SK-N-SH treated with all-trans-retinoic acid at 6 μM for 48 hours (cell line): Measurements from ENCODE around the gene UGT1A5.

Experiments
- ATAC-seq: fragments of 200-7000 bp; cut with Tn5 transposase; 3 replicates; pipeline ENCODE4 v1.9.1; 2020; ENCODE audit warnings: mild to moderate bottlenecking, moderate library complexity
- ARNTL ChIP-seq: fragments of 450-650 bp; formaldehyde crosslinking; IDR thresholded peaks from 2 replicates; pipeline ENCODE4 v1.5.0; 2020; ENCODE audit warnings: low read depth, mild to moderate bottlenecking, moderate library complexity, borderline replicate concordance
- BACH2 ChIP-seq: fragments of 250-450 bp; sonication (Bioruptor Pico); IDR thresholded peaks from 2 replicates; pipeline ENCODE4 v1.9.0; 2021; ENCODE audit warnings: mild to moderate bottlenecking, borderline replicate concordance
- CREB5 ChIP-seq: fragments of 250-450 bp; sonication (Bioruptor Pico); IDR thresholded peaks from 2 replicates; pipeline ENCODE4 v1.5.1; 2020; ENCODE audit warnings: low read depth, mild to moderate bottlenecking, moderate library complexity
- CSDC2 ChIP-seq: fragments of 250-450 bp; sonication (Bioruptor Pico); IDR thresholded peaks from 2 replicates; pipeline ENCODE4 v1.5.0; 2020; ENCODE audit warnings: mild to moderate bottlenecking, moderate library complexity
- CSRNP3 ChIP-seq: fragments of 250-450 bp; sonication (Bioruptor Pico); IDR thresholded peaks from 2 replicates; pipeline ENCODE4 v1.5.1; 2021; ENCODE audit warnings: mild to moderate bottlenecking, moderate library complexity
- ESRRG ChIP-seq: fragments of 250-450 bp; sonication (Bioruptor Pico); IDR thresholded peaks from 2 replicates; pipeline ENCODE4 v1.6.1; 2021; ENCODE audit warnings: mild to moderate bottlenecking
- GLIS3 ChIP-seq: fragments of 250-450 bp; sonication (Bioruptor Pico); IDR thresholded peaks from 2 replicates; pipeline ENCODE4 v1.5.0; 2020; ENCODE audit warnings: mild to moderate bottlenecking, moderate library complexity
- ISL1 ChIP-seq: fragments of 250-450 bp; sonication (Bioruptor Pico); IDR thresholded peaks from 2 replicates; pipeline ENCODE4 v2.1.2; 2022; ENCODE audit warnings: mild to moderate bottlenecking, moderate library complexity
- PATZ1 ChIP-seq: fragments of 250-450 bp; sonication (Bioruptor Pico); IDR thresholded peaks from 2 replicates; pipeline ENCODE4 v1.8.0; 2020; ENCODE audit warnings: mild to moderate bottlenecking, moderate library complexity, borderline replicate concordance
- POU6F1 ChIP-seq: fragments of 250-450 bp; sonication (Bioruptor Pico); IDR thresholded peaks from 2 replicates; pipeline ENCODE4 v1.8.0; 2021; ENCODE audit warnings: low read depth, mild to moderate bottlenecking, moderate library complexity, borderline replicate concordance
- PPARA ChIP-seq: fragments of 250-450 bp; sonication (Bioruptor Pico); IDR thresholded peaks from 2 replicates; pipeline ENCODE4 v1.5.0; 2020; ENCODE audit warnings: mild to moderate bottlenecking, borderline replicate concordance
- RARB ChIP-seq: fragments of 250-450 bp; sonication (Bioruptor Pico); IDR thresholded peaks from 2 replicates; pipeline ENCODE4 v1.8.0; 2021; ENCODE audit warnings: mild to moderate bottlenecking, moderate library complexity
- SNAI2 ChIP-seq: fragments of 250-450 bp; sonication (Bioruptor Pico); IDR thresholded peaks from 2 replicates; pipeline ENCODE4 v1.5.0; 2020; ENCODE audit warnings: mild to moderate bottlenecking, moderate library complexity
- TCF4 ChIP-seq: fragments of 250-450 bp; sonication (Bioruptor Pico); IDR thresholded peaks from 2 replicates; pipeline ENCODE4 v1.8.0; 2021; ENCODE audit warnings: mild to moderate bottlenecking, moderate library complexity, borderline replicate concordance
- TOX ChIP-seq: fragments of 250-450 bp; sonication (Bioruptor Pico); IDR thresholded peaks from 2 replicates; pipeline ENCODE4 v1.8.0; 2021; ENCODE audit warnings: mild to moderate bottlenecking, moderate library complexity, borderline replicate concordance
- ZC3H10 ChIP-seq: fragments of 250-450 bp; sonication (Bioruptor Pico); IDR thresholded peaks from 2 replicates; pipeline ENCODE4 v1.5.1; 2021; ENCODE audit warnings: mild to moderate bottlenecking, moderate library complexity
- ZFP3 ChIP-seq: fragments of 250-450 bp; sonication (Bioruptor Pico); IDR thresholded peaks from 2 replicates; pipeline ENCODE4 v1.5.0; 2020; ENCODE audit warnings: mild to moderate bottlenecking, moderate library complexity
- ZNF565 ChIP-seq: fragments of 450-650 bp; formaldehyde crosslinking; conservative IDR thresholded peaks from 2 replicates; pipeline ENCODE4 v1.5.0; 2020; ENCODE audit warnings: low read depth, mild to moderate bottlenecking, moderate library complexity
- ZNF70 ChIP-seq: fragments of 450-650 bp; formaldehyde crosslinking; IDR thresholded peaks from 2 replicates; pipeline ENCODE4 v1.5.0; 2020; ENCODE audit warnings: mild to moderate bottlenecking, moderate library complexity

UGT1A5 gene

GRCh38 chr2:233766416-233766815, 53.7 kb downstream of the UGT1A5 start:
- TF ChIP-seq ZNF565 (CRISPR knock-in tag) (no peak), ISL1 (CRISPR knock-in tag) (no peak), ESRRG (CRISPR knock-in tag) (no peak), CREB5 (no peak), ZFP3 (CRISPR knock-in tag) (no peak), RARB (CRISPR knock-in tag) (no peak), TCF4 (CRISPR knock-in tag) (no peak), CSRNP3 (CRISPR knock-in tag) (no peak), ZNF70 (CRISPR knock-in tag) (no peak), SNAI2 (CRISPR knock-in tag) (no peak), ARNTL (CRISPR knock-in tag) (no peak)
- ATAC-seq = no peak

- TF ChIP-seq TOX (CRISPR knock-in tag) = no peak
- TF ChIP-seq ZC3H10 (CRISPR knock-in tag) = no peak
- no peak for TF ChIP-seq SNAI2 (CRISPR knock-in tag)
- TF ChIP-seq CSRNP3 (CRISPR knock-in tag) = no peak
- no peak for TF ChIP-seq BACH2 (CRISPR knock-in tag)
- no peak for TF ChIP-seq PPARA (CRISPR knock-in tag)
- no peak for TF ChIP-seq CREB5
- no peak for TF ChIP-seq TCF4 (CRISPR knock-in tag)
These were observed 55.4 kb downstream of the UGT1A5 start for GRCh38 chr2:233768076-233768475.

GRCh38 chr2:233769260-233769659, 56.6 kb downstream of the UGT1A5 start:
- ATAC-seq = no peak
- TF ChIP-seq SNAI2 (CRISPR knock-in tag) (no peak), ZFP3 (CRISPR knock-in tag) (no peak), POU6F1 (no peak), CSRNP3 (CRISPR knock-in tag) (no peak), CSDC2 (CRISPR knock-in tag) (no peak), ARNTL (CRISPR knock-in tag) (no peak), GLIS3 (CRISPR knock-in tag) (no peak), PATZ1 (CRISPR knock-in tag) (no peak), PPARA (CRISPR knock-in tag) (no peak), TCF4 (CRISPR knock-in tag) (no peak)

More at GRCh38 chr2:233768076-233768475, 55.4 kb downstream of the UGT1A5 start:
- no peak for ATAC-seq
